Bronchial epithelial cell (primary cell): ENCODE results near the gene ACSL3. TPM values are rescaled to one million over a fixed set of nuclear protein-coding genes. Genes with fewer than 3 reads are reported as not detected.
"Not testable (repeated sequence)": the region's sequence is repeated elsewhere in the genome, so short reads cannot be mapped to it uniquely, and the experiment has no call there.

ENCODE experiments used
- DNase-seq: peaks from one replicate; pipeline ENCODE4 v3.0.0-alpha.2; 2010; ENCODE audit warnings: low read depth
- FAIRE-seq: peaks from 2 replicates; lab custom pipeline; 2011; peaks lifted over from hg19 to GRCh38; lab: Jason Lieb, UNC
- H3K27me3 ChIP-seq: 2 replicates; pipeline ENCODE4 v1.5.1; 2011; ENCODE audit warnings: low read length; ENCODE audit not compliant: control insufficient read depth, insufficient read depth
- H3K36me3 ChIP-seq: 2 replicates; pipeline ENCODE4 v1.5.1; 2011; ENCODE audit warnings: low read length; ENCODE audit not compliant: control insufficient read depth, insufficient read depth
- H3K4me3 ChIP-seq: 2 replicates; pipeline ENCODE4 v1.5.1; 2011; ENCODE audit warnings: mild to moderate bottlenecking, low read depth, low read length, control low read depth
- CTCF ChIP-seq: IDR thresholded peaks from 2 replicates; pipeline ENCODE4 v1.5.1; 2011; ENCODE audit warnings: mild to moderate bottlenecking, moderate library complexity, low read length, control low read depth, inconsistent platforms; ENCODE audit not compliant: insufficient read depth, severe bottlenecking
- total RNA-seq: library from RNA; depleted of rRNA; stranded (reverse); fragments of >200 nt; gene quantifications from 2 replicates; pipeline ENCODE4 v1.2.1, GENCODE V29; 2014

Gene ACSL3
- total RNA-seq, 1 donor from 2014 or later, result 269 TPM

DNA sequence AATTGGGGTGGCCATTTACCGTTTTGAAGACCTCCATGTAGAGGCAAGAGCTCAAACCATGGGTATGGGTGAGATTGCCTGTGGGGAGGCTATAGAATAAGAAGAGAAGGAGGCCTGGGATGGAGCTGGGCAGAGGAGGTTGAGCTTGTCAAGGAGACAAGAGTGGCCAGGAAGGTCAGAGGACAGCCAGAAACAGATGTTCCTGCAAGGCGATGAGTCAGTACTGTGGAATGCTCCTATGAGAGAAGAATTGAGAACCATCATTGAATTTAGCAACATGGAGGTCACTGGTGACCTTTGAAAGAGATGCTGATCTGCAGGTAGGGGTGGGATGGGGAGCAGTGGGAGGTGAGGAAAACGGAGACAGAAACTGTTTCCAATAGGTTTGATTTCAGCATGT, 3.5 kb downstream of the ACSL3 start:
- Histone ChIP-seq H3K27me3 (no peaks in the 10 kb centered on the region), H3K4me3 (no peak overlapping the region), H3K36me3 (no peaks in the 10 kb centered on the region)
- DNase-seq, result peak; percentile 50
- no peak for TF ChIP-seq CTCF
- FAIRE-seq, result no peak

GRCh38 chr2:222865301-222865700, 4.5 kb downstream of the ACSL3 start:
- H3K27me3 ChIP-seq, result no peaks in the 10 kb centered on the region
- DNase-seq, result peak; percentile 43
- FAIRE-seq, result no peak
- H3K36me3 ChIP-seq, result no peaks in the 10 kb centered on the region
- H3K4me3 ChIP-seq, result no peak overlapping the region
- TF ChIP-seq CTCF, result no peak

GRCh38 chr2:222866358-222866960, 5.6 kb downstream of the ACSL3 start:
- no peak for TF ChIP-seq CTCF
- Histone ChIP-seq H3K36me3 (no peaks in the 10 kb centered on the region), H3K4me3 (no peak overlapping the region), H3K27me3 (no peaks in the 10 kb centered on the region)
- no peak for DNase-seq
- FAIRE-seq, result no peak

- DNase-seq, FAIRE-seq, H3K36me3 ChIP-seq, H3K4me3 ChIP-seq, H3K27me3 ChIP-seq: not testable (repeated sequence)
These were observed 7.9 kb downstream of the ACSL3 start for GRCh38 chr2:222868560-222869251.

DNA sequence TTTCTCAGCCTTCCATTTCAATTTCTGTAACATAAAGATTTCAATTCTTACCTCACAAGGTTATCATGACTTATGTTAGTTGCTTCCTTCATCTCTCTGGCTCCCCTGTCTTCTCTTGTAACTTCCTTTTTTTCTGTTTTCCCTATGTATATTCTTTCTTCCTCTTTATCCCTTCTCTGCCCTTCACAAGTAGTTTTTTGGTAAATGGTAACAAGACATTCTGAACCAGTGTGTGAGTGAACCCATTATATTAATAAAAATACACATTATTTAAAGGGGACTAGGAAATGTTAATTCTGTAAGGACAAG, 8.4 kb downstream of the ACSL3 start:
- FAIRE-seq (no peak), DNase-seq (no peak)
- TF ChIP-seq CTCF, result no peak
- no peaks in the 10 kb centered on the region for H3K27me3 ChIP-seq
- H3K36me3 ChIP-seq, result no peaks in the 10 kb centered on the region
- H3K4me3 ChIP-seq, result no peak overlapping the region

DNA sequence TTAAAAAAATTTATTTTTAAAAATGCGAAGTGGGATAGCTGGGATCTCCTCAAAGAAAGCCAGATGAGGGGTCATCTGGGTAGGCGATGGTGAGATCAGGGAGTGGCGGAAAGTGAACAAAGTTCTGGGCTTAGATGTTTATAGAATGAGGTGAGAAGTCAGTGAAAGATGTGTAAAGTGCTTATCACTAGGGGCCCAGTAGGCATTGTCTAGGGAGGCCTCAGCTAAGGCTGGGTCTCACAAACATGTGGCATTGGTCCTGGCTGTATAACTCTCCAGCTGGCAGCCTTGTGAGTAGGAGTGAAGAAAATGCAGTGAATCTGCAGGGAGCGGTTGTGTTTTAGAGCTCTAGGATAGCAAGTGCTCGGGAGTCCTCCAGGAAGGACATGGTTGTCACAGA, 10.5 kb downstream of the ACSL3 start:
- FAIRE-seq (no peak), DNase-seq (no peak)
- Histone ChIP-seq H3K36me3 (no peaks in the 10 kb centered on the region), H3K27me3 (no peaks in the 10 kb centered on the region), H3K4me3 (no peak overlapping the region)
- TF ChIP-seq CTCF, result no peak
